Thyroid gland (tissue), 4 donors: ENCODE measurements around the gene TANGO2.

Experiments used
- CTCF ChIP-seq, 6 experiments: fragments of 200-600 bp in 3 of 6; fragments of 450-650 bp in 3 of 6; sonication (generic) in 3 of 6; IDR thresholded peaks; one replicate each; pipeline ENCODE4 v1.5.1; 2016 to 2019; ENCODE audit warnings: antibody characterized with exemption in 6 of 6, mild to moderate bottlenecking in 2 of 6, inconsistent platforms in 1 of 6, moderate library complexity in 1 of 6
- POLR2A ChIP-seq, 2 donors: fragments of 450-650 bp; IDR thresholded peaks; one replicate each; pipeline ENCODE4 v1.6.1; 2017; ENCODE audit warnings: antibody characterized with exemption in 2 of 2, mild to moderate bottlenecking in 2 of 2, moderate library complexity in 1 of 2

GRCh38 chr22:20000246-20001081, 20.4 kb upstream of the TANGO2 start:
- TF ChIP-seq CTCF (IDR thresholded peaks at IDR 0.05), result no peak
- no peak for TF ChIP-seq POLR2A (IDR thresholded peaks at IDR 0.05)
